Mesendoderm (in vitro differentiated cells): Measurements from ENCODE around the gene MYO1B.

Experiments used
- DNase-seq: peaks from one replicate; pipeline ENCODE4 v3.0.0; 2013
- H2AK5ac ChIP-seq: 2 replicates; pipeline ENCODE4 v1.6.1; 2013; ENCODE audit warnings: low read length, inconsistent platforms
- H2BK120ac ChIP-seq: 2 replicates; pipeline ENCODE4 v1.6.1; 2013; ENCODE audit warnings: low read depth, mild to moderate bottlenecking, low read length, moderate library complexity, mixed read lengths
- H2BK15ac ChIP-seq: replicated peaks from 2 replicates; pipeline ENCODE4 v1.6.1; 2013; ENCODE audit warnings: low read depth, mild to moderate bottlenecking, moderate library complexity
- H2BK5ac ChIP-seq: 2 replicates; pipeline ENCODE4 v1.6.1; 2013; ENCODE audit warnings: low read length, inconsistent platforms
- H3K18ac ChIP-seq: 2 replicates; pipeline ENCODE4 v1.6.1; 2013; ENCODE audit warnings: mild to moderate bottlenecking, low read length, mixed read lengths
- H3K23ac ChIP-seq: one replicate; pipeline ENCODE4 v1.6.1; 2013; ENCODE audit warnings: low read length
- H3K27ac ChIP-seq: 2 replicates; pipeline ENCODE4 v1.5.1; 2013; ENCODE audit warnings: low read depth, mild to moderate bottlenecking, inconsistent platforms, low read length, moderate library complexity
- H3K27me3 ChIP-seq: 2 replicates; pipeline ENCODE4 v1.6.1; 2013; ENCODE audit warnings: low read length, control low read depth, mild to moderate bottlenecking, inconsistent platforms; ENCODE audit not compliant: insufficient read depth, poor library complexity
- H3K36me3 ChIP-seq: 2 replicates; pipeline ENCODE4 v1.6.1; 2013; ENCODE audit warnings: low read length, inconsistent platforms; ENCODE audit not compliant: control insufficient read depth, insufficient read depth
- H3K4ac ChIP-seq: one replicate; pipeline ENCODE4 v1.6.1; 2013; ENCODE audit warnings: low read depth, mild to moderate bottlenecking, low read length, moderate library complexity
- H3K4me1 ChIP-seq: 2 replicates; pipeline ENCODE4 v1.6.1; 2013; ENCODE audit warnings: low read depth, low read length, inconsistent platforms; ENCODE audit not compliant: control insufficient read depth
- H3K4me2 ChIP-seq: 2 replicates; pipeline ENCODE4 v1.6.1; 2013; ENCODE audit warnings: low read length
- H3K4me3 ChIP-seq: 2 replicates; pipeline ENCODE4 v1.5.1; 2013; ENCODE audit warnings: mild to moderate bottlenecking, low read length
- H3K56ac ChIP-seq: one replicate; pipeline ENCODE4 v1.6.1; 2013; ENCODE audit warnings: low read length
- H3K79me1 ChIP-seq: 2 replicates; pipeline ENCODE4 v1.6.1; 2013; ENCODE audit warnings: low read length, inconsistent platforms
- H3K79me2 ChIP-seq: 2 replicates; pipeline ENCODE4 v1.6.1; 2013; ENCODE audit warnings: mild to moderate bottlenecking, low read length; ENCODE audit not compliant: control insufficient read depth, insufficient read depth
- H3K9ac ChIP-seq: 2 replicates; pipeline ENCODE4 v1.6.1; 2013; ENCODE audit warnings: low read length, inconsistent platforms
- H4K5ac ChIP-seq: one replicate; pipeline ENCODE4 v1.6.1; 2013; ENCODE audit warnings: low read length
- H4K8ac ChIP-seq: one replicate; pipeline ENCODE4 v1.6.1; 2013; ENCODE audit warnings: low read depth, mild to moderate bottlenecking, control low read depth, low read length, moderate library complexity
- WGBS: extraction: QIAGEN DNeasy Blood & Tissue Kit; methylation state at CpG from one replicate; pipeline ENCODE4 v1.1.7; 2013; ENCODE audit warnings: low lambda C conversion rate, missing lambda C conversion rate; ENCODE audit not compliant: insufficient coverage; ENCODE audit errors: extremely low coverage; 5-methylcytosine and 5-hydroxymethylcytosine counted together

MYO1B gene

GRCh38 chr2:191246820-191247380 lies 1.7 kb downstream of the MYO1B start:
- no peak overlapping the region for H2BK120ac ChIP-seq
- no peak overlapping the region for H3K18ac ChIP-seq
- H3K4ac ChIP-seq = peak overlapping the region; percentile 9
- no peak overlapping the region for H3K27ac ChIP-seq
- H3K79me2 ChIP-seq = peaks cover 47% of the 10 kb centered on the region
- peak overlapping the region; percentile 20 for H2BK5ac ChIP-seq
- no peak overlapping the region for H2AK5ac ChIP-seq
- H3K56ac ChIP-seq = peak overlapping the region; percentile 66
- no peak overlapping the region for H2BK15ac ChIP-seq
- no peak overlapping the region for H4K8ac ChIP-seq
- peak overlapping the region; percentile 1 for H3K4me2 ChIP-seq
- H3K9ac ChIP-seq = peak overlapping the region; percentile 93
- DNase-seq = peak; percentile 67
- H3K4me3 ChIP-seq = peak overlapping the region; percentile 5
- peaks cover 14% of the 10 kb centered on the region for H3K79me1 ChIP-seq
- H3K27me3 ChIP-seq = no peaks in the 10 kb centered on the region
- H3K4me1 ChIP-seq = peaks cover 22% of the 10 kb centered on the region
- no CpG with 5 or more reads among the region's 6 CpGs for WGBS
- no peak overlapping the region for H4K5ac ChIP-seq
- H3K36me3 ChIP-seq = no peaks in the 10 kb centered on the region
- H3K23ac ChIP-seq = no peak overlapping the region

GRCh38 chr2:191247381-191248057 lies 2.3 kb downstream of the MYO1B start:
- Histone ChIP-seq H3K79me1 (peaks cover 18% of the 10 kb centered on the region), H4K5ac (no peak overlapping the region), H3K56ac (peak overlapping the region; percentile 2), H3K27ac (no peak overlapping the region), H3K4me3 (no peak overlapping the region), H2BK5ac (no peak overlapping the region), H3K79me2 (peaks cover 51% of the 10 kb centered on the region), H2BK15ac (no peak overlapping the region), H3K18ac (no peak overlapping the region), H4K8ac (no peak overlapping the region), H3K4ac (peak overlapping the region; percentile 9), H3K36me3 (no peaks in the 10 kb centered on the region), H3K4me1 (peaks cover 25% of the 10 kb centered on the region), H3K23ac (no peak overlapping the region), H3K27me3 (no peaks in the 10 kb centered on the region), H3K9ac (no peak overlapping the region), H3K4me2 (peak overlapping the region; percentile 1), H2BK120ac (no peak overlapping the region), H2AK5ac (no peak overlapping the region)
- no CpG with 5 or more reads among the region's 5 CpGs for WGBS
- peak; percentile 94 for DNase-seq

GRCh38 chr2:191249156-191249813 lies 4.1 kb downstream of the MYO1B start:
- H3K9ac ChIP-seq = no peak overlapping the region

DNA sequence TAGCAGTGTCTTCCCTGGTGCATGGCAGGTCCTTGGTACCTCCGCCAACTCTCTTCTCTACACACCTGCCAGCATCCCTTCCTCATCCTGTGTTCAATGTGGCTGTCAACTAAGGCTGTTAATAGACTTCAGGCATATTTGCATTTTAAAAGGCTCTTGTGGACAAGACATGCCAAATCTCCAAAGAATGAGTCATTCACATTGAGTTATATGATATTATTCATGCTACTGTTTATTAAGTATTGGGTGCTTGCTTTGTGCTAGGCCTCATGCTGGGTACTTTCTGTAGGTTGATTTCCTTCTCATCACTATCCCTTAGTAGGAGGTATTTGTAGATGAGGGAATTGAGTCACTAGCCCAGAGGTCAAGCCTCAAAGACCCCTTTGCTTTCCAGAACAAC lies 5.2 kb downstream of the MYO1B start:
- H3K9ac ChIP-seq = no peak overlapping the region
- H3K79me2 ChIP-seq = peaks cover 77% of the 10 kb centered on the region
- no peak for DNase-seq
- H2BK5ac ChIP-seq = no peak overlapping the region
- no peak overlapping the region for H3K4me2 ChIP-seq
- H3K4me3 ChIP-seq = no peak overlapping the region
- no peak overlapping the region for H2BK120ac ChIP-seq
- peaks cover 25% of the 10 kb centered on the region for H3K4me1 ChIP-seq
- WGBS = no CpG with 5 or more reads among the region's 1 CpG
- peak overlapping the region; percentile 53 for H3K27ac ChIP-seq
- H3K18ac ChIP-seq = no peak overlapping the region
- no peak overlapping the region for H2BK15ac ChIP-seq
- no peak overlapping the region for H2AK5ac ChIP-seq
- H3K27me3 ChIP-seq = no peaks in the 10 kb centered on the region
- H3K23ac ChIP-seq = no peak overlapping the region
- H3K36me3 ChIP-seq = no peaks in the 10 kb centered on the region
- peak overlapping the region; percentile 62 for H3K56ac ChIP-seq
- no peak overlapping the region for H3K4ac ChIP-seq
- H3K79me1 ChIP-seq = peaks cover 26% of the 10 kb centered on the region
- no peak overlapping the region for H4K5ac ChIP-seq
- no peak overlapping the region for H4K8ac ChIP-seq

More at GRCh38 chr2:191249156-191249813, 4.1 kb downstream of the MYO1B start:
- Histone ChIP-seq H3K18ac (no peak overlapping the region), H4K5ac (no peak overlapping the region), H3K79me2 (peaks cover 67% of the 10 kb centered on the region), H3K4me1 (peaks cover 25% of the 10 kb centered on the region), H2BK15ac (no peak overlapping the region), H3K36me3 (no peaks in the 10 kb centered on the region), H3K27me3 (no peaks in the 10 kb centered on the region), H3K56ac (no peak overlapping the region), H3K4me3 (no peak overlapping the region), H3K23ac (no peak overlapping the region), H4K8ac (no peak overlapping the region), H2AK5ac (no peak overlapping the region), H3K27ac (no peak overlapping the region), H3K4ac (no peak overlapping the region), H2BK5ac (no peak overlapping the region), H3K79me1 (peaks cover 24% of the 10 kb centered on the region), H2BK120ac (no peak overlapping the region), H3K4me2 (no peak overlapping the region)
- DNase-seq = no peak
- no CpG with 5 or more reads among the region's 2 CpGs for WGBS

DNA sequence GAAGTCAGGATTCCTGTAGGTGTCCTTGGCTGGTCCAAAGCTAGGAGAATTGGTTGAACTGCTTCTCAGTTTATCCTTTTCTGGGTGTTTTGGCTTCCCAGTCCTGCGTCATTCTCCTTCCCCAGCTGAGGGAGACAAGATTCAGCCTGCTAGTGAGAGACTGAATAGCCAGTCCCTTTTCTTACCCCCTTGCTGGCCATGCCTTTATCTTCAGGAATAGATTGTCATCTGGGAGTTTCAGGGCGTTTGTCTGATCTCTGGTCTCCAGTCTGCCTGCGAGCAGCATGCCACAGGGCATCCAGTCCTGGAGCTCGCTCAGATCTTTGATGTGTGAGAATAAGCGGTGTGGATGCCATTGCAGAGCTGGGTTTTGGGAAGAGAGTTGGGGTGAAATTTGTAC lies 5.8 kb downstream of the MYO1B start:
- Histone ChIP-seq H3K27me3 (no peaks in the 10 kb centered on the region), H3K4me3 (no peak overlapping the region), H3K56ac (peak overlapping the region; percentile 62), H2BK15ac (no peak overlapping the region), H3K4me1 (peaks cover 29% of the 10 kb centered on the region), H3K18ac (peak overlapping the region; percentile 25), H3K4ac (no peak overlapping the region), H3K36me3 (no peaks in the 10 kb centered on the region), H3K23ac (no peak overlapping the region), H3K9ac (peak overlapping the region; percentile 25), H2BK120ac (no peak overlapping the region), H2AK5ac (no peak overlapping the region), H3K27ac (peak overlapping the region; percentile 53), H3K79me1 (peaks cover 26% of the 10 kb centered on the region), H3K79me2 (peaks cover 82% of the 10 kb centered on the region), H4K8ac (no peak overlapping the region), H3K4me2 (no peak overlapping the region), H2BK5ac (peak overlapping the region; percentile 35), H4K5ac (no peak overlapping the region)
- WGBS = no CpG with 5 or more reads among the region's 5 CpGs
- DNase-seq = peak; percentile 93
